Left colon (tissue), 2 donors: ENCODE measurements around the gene NPFF. TPM values are rescaled to one million over a fixed set of nuclear protein-coding genes. Genes with fewer than 3 reads are reported as not detected.

Source experiments
- ATAC-seq: fragments of 200-7000 bp; cut with Tn5 transposase; one replicate; pipeline ENCODE4 v1.9.1; 2020; ENCODE audit warnings: mild to moderate bottlenecking, moderate library complexity
- DNase-seq, 2 donors: peaks; one replicate each; pipeline ENCODE4 v3.0.0-alpha.2; 2020
- intact Hi-C, 2 donors: fragments of 100-400 bp; cut with DNase I in 1 of 2; cut with micrococcal nuclease in 1 of 2; formaldehyde crosslinking; loops; one replicate each; pipeline versions ENCODE4 v1.11.2 to v1.14.0; 2022; cut with DNase I, micrococcal nuclease
- total RNA-seq, 2 donors: library from RNA; stranded (reverse); fragmentation: NEBNext Ultra II Directional; extraction: Animal tissue kit (Norgen Biotek cat#: 25700); gene quantifications; one replicate each; pipeline ENCODE4 v1.2.1, GENCODE V29; 2021
- donor health status: DM: no; HTN: no; CAD: no.
- donor health status: DM: yes; HTN: yes; CAD: no.

NPFF gene
- total RNA-seq, 2 donors from 2014 or later: not detected

GRCh38 chr12:53500142-53500775 lies 7.0 kb downstream of the NPFF start:
- intact Hi-C loops: loop anchor here in 1 of 2 donors (10.0 kb wide), 1 partner anchor 155 kb away; no protein-coding TSS in a partner anchor
- peak; percentile 45 to 69 for DNase-seq
- no peak for ATAC-seq

DNA sequence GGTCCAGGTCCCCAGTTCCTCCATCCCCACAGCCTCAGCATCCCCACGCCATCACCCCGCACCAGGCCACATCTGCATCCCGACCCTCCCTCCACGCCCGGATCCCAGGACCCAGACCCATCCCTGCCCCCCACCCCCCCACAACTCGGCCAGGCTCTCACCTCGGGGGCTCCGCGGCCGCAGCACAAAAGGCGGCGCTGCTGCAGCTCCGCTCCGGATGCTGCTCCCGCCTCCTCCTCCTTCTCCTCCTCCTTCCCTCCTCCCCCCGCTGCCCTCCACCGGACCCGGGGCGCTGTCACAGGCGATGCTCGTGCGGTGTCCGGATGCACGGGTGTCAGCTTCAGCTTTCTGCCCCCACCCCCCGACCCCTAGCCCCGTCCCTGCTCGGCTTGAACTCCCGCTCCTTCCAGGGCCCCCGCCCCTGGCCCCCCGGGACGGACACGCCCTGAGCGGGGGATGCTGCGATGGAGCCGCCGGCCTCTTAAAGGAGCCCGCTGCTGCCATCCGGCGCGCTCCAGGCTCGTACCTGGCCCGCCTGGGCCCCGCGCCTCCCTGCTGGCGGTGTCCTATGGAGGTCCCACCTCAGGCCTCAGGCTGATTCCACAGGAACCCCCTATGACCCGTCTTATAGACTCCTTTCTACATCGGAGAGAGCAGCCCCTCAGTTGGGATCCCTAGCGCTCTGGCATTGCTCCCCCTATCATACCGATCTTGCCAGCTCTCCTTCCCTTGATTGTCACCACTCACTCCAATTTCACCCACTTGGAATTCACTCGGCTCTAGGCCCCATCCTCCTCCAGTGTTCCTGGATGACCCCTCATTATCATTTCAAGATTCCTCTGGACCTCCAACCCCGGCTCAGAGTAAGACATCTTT lies 7.8 kb downstream of the NPFF start, which contains the start of gene MAP3K12:
MAP3K12 (minus strand) TSS at position 193 of the 876 bp plus-strand sequence. CDS start 12,067 bp downstream, outside the sequence.
- intact Hi-C loops: loop anchor here in 1 of 2 donors (10.0 kb wide), 1 partner anchor 155 kb away; no protein-coding TSS in a partner anchor
- no peak for ATAC-seq
- DNase-seq: peak; percentile 68 to 69

- DNase-seq: no peak
- ATAC-seq: no peak
- intact Hi-C loops: no loop called here
Measured at GRCh38 chr12:53498235-53498630, 9.1 kb downstream of the NPFF start.

- intact Hi-C loops: no loop called here
- no peak for ATAC-seq
- DNase-seq: no peak
Measured at GRCh38 chr12:53497461-53497860, 9.8 kb downstream of the NPFF start.

- no peak for DNase-seq
- intact Hi-C loops: no loop called here
- ATAC-seq: no peak
Measured at GRCh38 chr12:53496752-53497032, 10.6 kb downstream of the NPFF start.

DNA sequence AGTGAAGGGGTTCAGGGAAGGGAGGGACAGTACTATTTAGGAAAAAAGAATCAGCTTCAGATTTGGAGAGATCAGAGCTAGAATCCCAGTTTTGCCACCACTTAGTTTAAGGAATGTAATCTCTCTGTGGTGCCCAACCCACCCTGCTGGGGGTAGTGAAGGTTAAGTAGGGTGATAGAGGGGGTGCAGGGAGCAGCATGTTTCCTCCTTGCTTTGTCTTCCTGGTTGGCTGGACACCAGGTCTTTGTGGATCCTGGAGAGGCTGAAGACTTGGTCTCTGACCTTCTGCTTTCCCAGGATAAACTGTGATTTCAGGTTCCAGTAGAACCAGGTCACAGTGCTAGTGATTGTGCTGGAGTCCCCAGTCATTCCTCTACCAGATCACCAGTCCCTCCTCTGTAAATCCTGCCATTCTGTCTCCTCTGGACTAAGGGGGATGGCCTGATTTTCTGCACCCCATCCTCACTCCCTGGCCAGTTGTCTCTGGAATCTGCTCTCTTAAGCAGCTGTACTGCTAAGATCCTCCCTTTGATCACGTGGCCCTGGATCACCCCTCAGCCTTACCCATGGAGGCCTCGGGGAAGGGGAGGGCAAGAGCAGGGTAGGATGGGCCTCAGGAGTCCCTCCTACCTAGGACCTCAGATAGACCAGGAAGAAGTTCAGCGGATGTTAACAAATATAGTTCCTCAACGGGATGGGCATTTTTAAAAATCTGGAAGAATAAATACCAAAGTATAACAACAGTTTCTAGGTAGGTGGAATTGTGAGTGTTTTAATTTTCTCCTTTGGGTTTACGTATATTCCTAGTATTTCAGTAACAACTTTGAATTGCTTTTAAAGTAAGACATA lies 11.2 kb downstream of the NPFF start:
- intact Hi-C loops: no loop called here
- peak; percentile 43 to 77 for DNase-seq
- no peak for ATAC-seq

GRCh38 chr12:53493610-53494391 lies 13.5 kb downstream of the NPFF start:
- DNase-seq: no peak
- intact Hi-C loops: no loop called here
- ATAC-seq: peak; percentile 3

- peak; percentile 92 to 94 for DNase-seq
- intact Hi-C loops: no loop called here
- peak; percentile 93 for ATAC-seq
Measured at GRCh38 chr12:53492830-53493609, 14.3 kb downstream of the NPFF start.

GRCh38 chr12:53492188-53492587 lies 15.1 kb downstream of the NPFF start:
- intact Hi-C loops: no loop called here
- ATAC-seq: no peak
- DNase-seq: no peak

DNA sequence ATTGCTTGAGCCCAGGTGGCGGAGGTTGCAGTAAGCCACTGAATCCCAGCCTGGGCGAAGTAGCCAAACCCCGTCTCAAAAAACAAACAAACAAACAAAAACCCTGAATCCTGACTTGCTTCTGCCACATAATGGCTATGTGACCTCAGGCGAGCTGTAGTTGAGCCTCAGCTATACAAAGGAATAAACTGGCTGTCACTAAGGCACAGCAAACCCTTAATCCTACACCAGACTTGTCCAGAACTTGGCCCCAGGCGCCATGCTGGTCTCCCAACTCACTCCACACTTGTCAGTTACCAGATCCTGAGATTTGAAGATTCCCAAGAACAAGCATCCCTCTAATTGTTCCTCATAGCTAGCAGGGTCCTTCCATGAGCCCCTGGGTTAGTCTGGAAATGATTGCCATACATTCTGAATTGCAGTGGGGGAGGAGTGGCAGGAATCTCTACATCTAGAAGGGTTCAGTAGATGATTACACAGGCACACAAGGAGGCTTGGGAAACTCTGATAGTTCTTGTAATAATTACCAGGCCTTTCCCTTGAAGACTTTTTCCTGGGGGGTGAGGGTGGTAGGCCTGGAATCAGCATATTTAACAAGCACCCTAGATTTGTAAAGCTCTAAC lies 17.9 kb downstream of the NPFF start:
- intact Hi-C loops: no loop called here
- no peak for ATAC-seq

GRCh38 chr12:53486736-53487487 lies 20.4 kb downstream of the NPFF start:
- ATAC-seq (no peak), DNase-seq (no peak)
- intact Hi-C loops: no loop called here

More for the DNA sequence above, 17.9 kb downstream of the NPFF start:
- DNase-seq: no peak

- ATAC-seq (no peak), DNase-seq (no peak)
- intact Hi-C loops: no loop called here
Measured at GRCh38 chr12:53485955-53486735, 21.1 kb downstream of the NPFF start.

GRCh38 chr12:53484686-53485575 lies 22.4 kb downstream of the NPFF start:
- peak; percentile 56 for ATAC-seq
- intact Hi-C loops: no loop called here

DNA sequence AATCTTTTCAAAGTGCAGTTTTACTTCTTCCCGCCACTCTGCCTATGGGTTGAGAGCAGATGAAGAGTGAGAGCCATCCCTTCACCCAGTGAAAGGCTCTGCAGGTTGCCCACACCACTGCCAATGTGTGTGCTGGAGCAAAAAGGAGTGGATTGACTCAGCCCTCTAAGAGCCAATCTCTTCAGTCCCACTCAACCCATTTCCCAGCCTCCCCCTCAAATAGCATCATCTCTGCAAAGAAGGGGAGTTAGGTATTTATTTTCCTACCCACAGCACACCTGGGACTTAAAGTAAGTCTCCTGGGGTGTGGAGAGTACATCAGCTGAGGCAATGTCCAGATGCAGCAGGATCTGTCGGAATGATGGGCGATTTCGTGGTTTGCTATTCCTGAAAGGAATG lies 23.3 kb downstream of the NPFF start:
- intact Hi-C loops: no loop called here
- DNase-seq (no peak), ATAC-seq (no peak)

More at GRCh38 chr12:53484686-53485575, 22.4 kb downstream of the NPFF start:
- no peak for DNase-seq
